ENCODE measurements around the gene THOC6. TPM values are rescaled to one million over a fixed set of nuclear protein-coding genes. Genes with fewer than 3 reads are reported as not detected.
"Not testable (repeated sequence)": the region's sequence is repeated elsewhere in the genome, so short reads cannot be mapped to it uniquely, and the experiment has no call there.

THOC6 gene
- total RNA-seq, 2 experiments from 2014 or later = 49.5 to 58.4 TPM

DNA sequence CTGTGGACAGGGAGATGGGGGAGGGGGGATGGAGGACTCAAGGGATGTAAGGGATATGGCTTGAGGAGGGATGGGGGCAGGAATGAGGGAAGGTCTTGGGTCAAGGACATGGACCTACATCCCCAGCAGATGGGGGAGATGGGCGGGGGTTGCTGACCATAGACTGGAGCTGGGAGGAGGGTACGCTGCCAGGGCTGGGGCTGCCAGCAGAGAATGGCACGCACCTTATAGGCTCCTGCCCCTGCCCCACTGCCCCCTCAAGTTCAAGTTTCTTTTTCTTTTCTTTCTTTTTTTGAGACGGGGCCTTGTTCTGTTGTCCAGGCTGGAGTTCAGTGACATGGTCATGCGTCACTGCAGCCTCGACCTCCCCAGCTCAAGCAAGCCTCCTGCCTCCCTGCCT, 52.1 kb downstream of the THOC6 start:
- not testable (repeated sequence) for H3K27me3 Mint-ChIP-seq, DNase-seq
- POLR2A ChIA-PET = interaction anchor here (2.0 to 2.8 kb wide), 2 partner anchors 10 to 54 kb away, joined by 14 to 21 read pairs; partner anchors contain the start of gene IL32
- Mint-ChIP-seq H3K36me3 (ENCODE audit: low read depth) (peaks cover 40% of the 10 kb centered on the region), H3K27ac (peak overlapping the region; percentile 98), H3K9me3 (peaks cover 16% of the 10 kb centered on the region), H3K4me1 (peaks cover 87% of the 10 kb centered on the region), H3K4me3 (peak overlapping the region; percentile 84)
- CTCF ChIA-PET = interaction anchor here (0.7 to 5.8 kb wide), 10 partner anchors 10 to 82 kb away, joined by 3 to 31 read pairs (median 6); partner anchors contain the start of gene IL32

DNA sequence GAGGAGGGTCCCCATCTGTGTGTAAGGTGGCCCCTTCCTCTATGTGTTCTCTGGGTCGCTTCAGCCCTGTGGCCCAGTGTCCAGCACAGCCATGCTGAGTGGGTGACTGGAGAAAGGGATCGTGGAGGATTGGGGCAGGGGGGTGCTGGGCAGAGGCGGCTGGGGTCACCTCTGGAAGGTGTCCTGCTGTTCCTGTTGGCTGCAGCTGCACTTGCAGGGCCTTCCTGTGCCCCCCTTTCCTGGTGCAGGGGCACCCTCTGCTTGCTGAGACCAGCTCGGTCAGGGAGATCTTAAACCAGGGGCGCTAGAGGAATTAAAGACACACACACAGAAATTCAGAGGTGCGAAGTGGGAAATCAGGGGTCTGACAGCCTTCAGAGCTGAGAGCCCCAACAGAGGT, 52.7 kb downstream of the THOC6 start:
- H3K4me3 Mint-ChIP-seq = peak overlapping the region; percentile 84
- peaks cover 19% of the 10 kb centered on the region for H3K9me3 Mint-ChIP-seq
- DNase-seq = no peak
- peaks cover 45% of the 10 kb centered on the region for H3K36me3 Mint-ChIP-seq (ENCODE audit: low read depth)
- H3K27ac Mint-ChIP-seq = peak overlapping the region; percentile 98
- no peaks in the 10 kb centered on the region for H3K27me3 Mint-ChIP-seq
- ChIA-PET POLR2A (interaction anchor here (0.6 to 2.8 kb wide), 3 partner anchors 9 to 53 kb away, joined by 3 to 21 read pairs (median 14); partner anchors contain the start of gene IL32), CTCF (interaction anchor here (0.7 to 5.8 kb wide), 12 partner anchors 10 to 82 kb away, joined by 3 to 31 read pairs (median 6); partner anchors contain the start of gene IL32)
- H3K4me1 Mint-ChIP-seq = peaks cover 85% of the 10 kb centered on the region

Other genes starting within 250 kb of the THOC6 start
- 100 to 1,000 TPM; 224 to 249 TPM for gene ELOB, start 246.8 kb upstream of the THOC6 start, total RNA-seq
- gene PRSS33, start 236.5 kb upstream of the THOC6 start, total RNA-seq = not detected
- gene PRSS41, start 225.6 kb upstream of the THOC6 start, total RNA-seq = not detected
- under 1 TPM; 0.27 to 0.67 TPM for gene PRSS21, start 206.8 kb upstream of the THOC6 start, total RNA-seq
- gene ZG16B, start 193.7 kb upstream of the THOC6 start, total RNA-seq = 1 to 10 TPM; 2.3 to 3.1 TPM
- not detected for gene PRSS22, start 165.9 kb upstream of the THOC6 start, total RNA-seq
- gene FLYWCH2, start 140.8 kb upstream of the THOC6 start, total RNA-seq = 10 to 100 TPM; 16.8 to 21.0 TPM
- gene FLYWCH1, start 112.1 kb upstream of the THOC6 start, total RNA-seq = 10 to 100 TPM; 46.8 to 52.7 TPM
- under 1 TPM in 1 of 2 experiments, not detected in 1; 0.08 TPM for gene KREMEN2, start 59.8 kb upstream of the THOC6 start, total RNA-seq
- 10 to 100 TPM; 49.7 to 50.9 TPM for gene PAQR4, start 54.7 kb upstream of the THOC6 start, total RNA-seq
- 100 to 1,000 TPM; 122 to 151 TPM for gene PKMYT1, start 43.6 kb upstream of the THOC6 start, total RNA-seq
- not detected for gene CLDN9, start 11.1 kb upstream of the THOC6 start, total RNA-seq
- gene CLDN6, start 5.9 kb upstream of the THOC6 start, total RNA-seq = not detected
- 1 to 10 TPM; 1.8 to 2.1 TPM for gene TNFRSF12A, start 3.7 kb upstream of the THOC6 start, total RNA-seq
- 10 to 100 TPM; 38.3 to 44.1 TPM for gene HCFC1R1, start 93 bp upstream of the THOC6 start, total RNA-seq
- under 1 TPM; 0.20 to 0.23 TPM for gene BICDL2, start 12.9 kb downstream of the THOC6 start, total RNA-seq
- gene MMP25, start 22.5 kb downstream of the THOC6 start, total RNA-seq = 10 to 100 TPM; 18.1 to 19.8 TPM
- gene IL32, start 41.6 kb downstream of the THOC6 start, total RNA-seq = 1,000 to 10,000 TPM; 2,973 to 3,212 TPM
- gene ZSCAN10, start 75.3 kb downstream of the THOC6 start, total RNA-seq = under 1 TPM; 0.29 to 0.35 TPM
- gene ZNF205, start 88.6 kb downstream of the THOC6 start, total RNA-seq = not detected
- gene ZNF213, start 111.0 kb downstream of the THOC6 start, total RNA-seq = 10 to 100 TPM in 1 of 2 experiments, 1 to 10 TPM in 1; 9.9 to 11.1 TPM
- not detected for gene OR1F1, start 164.2 kb downstream of the THOC6 start, total RNA-seq
- 10 to 100 TPM; 11.7 to 12.1 TPM for gene ZNF200, start 211.1 kb downstream of the THOC6 start, total RNA-seq
- gene MEFV, start 232.6 kb downstream of the THOC6 start, total RNA-seq = under 1 TPM in 1 of 2 experiments, not detected in 1; 0.10 TPM